K562 (cell line): ENCODE measurements around the gene RNF144A. TPM values are rescaled to one million over a fixed set of nuclear protein-coding genes. Genes with fewer than 3 reads are reported as not detected.

Experiments used
- ARID1B ChIP-seq: fragments of 450-650 bp; IDR thresholded peaks from 2 replicates; pipeline ENCODE4 v1.6.1; 2016; ENCODE audit warnings: antibody characterized with exemption, mild to moderate bottlenecking, inconsistent platforms
- CEBPZ ChIP-seq: fragments of 150-350 bp; IDR thresholded peaks from 2 replicates; pipeline ENCODE4 v1.6.1; 2014; ENCODE audit warnings: low read depth, mild to moderate bottlenecking, low read length, borderline replicate concordance
- DMBX1 ChIP-seq: fragments of 250-450 bp; sonication (Bioruptor Pico); IDR thresholded peaks from 2 replicates; pipeline ENCODE4 v1.8.0; 2022; ENCODE audit warnings: inconsistent platforms, mild to moderate bottlenecking, moderate library complexity, borderline replicate concordance
- FOXP1 ChIP-seq: sonication (generic); formaldehyde crosslinking; IDR thresholded peaks from 2 replicates; pipeline ENCODE4 v1.8.0; 2022; ENCODE audit warnings: mild to moderate bottlenecking, missing genetic modification reagents
- NFE2L1 ChIP-seq: fragments of 450-650 bp; IDR thresholded peaks from 2 replicates; pipeline ENCODE4 v1.6.1; 2016; ENCODE audit warnings: missing genetic modification characterization, low read depth, mild to moderate bottlenecking, missing compliant biosample characterization, moderate library complexity, borderline replicate concordance
- PML ChIP-seq: IDR thresholded peaks from 2 replicates; pipeline ENCODE4 v1.6.1; 2012; ENCODE audit warnings: low read length, inconsistent platforms
- PRPF4 ChIP-seq: fragments of 200-400 bp; formaldehyde crosslinking; IDR thresholded peaks from one replicate; pipeline ENCODE4 v1.6.1; 2017; ENCODE audit warnings: low read length, low read depth, mild to moderate bottlenecking; ENCODE audit not compliant: insufficient read depth, poor library complexity, severe bottlenecking
- RBM17 ChIP-seq: fragments of 200-400 bp; formaldehyde crosslinking; IDR thresholded peaks from 2 replicates; pipeline ENCODE4 v1.6.1; 2017; ENCODE audit warnings: low read depth, mild to moderate bottlenecking, low read length, borderline replicate concordance
- RBM39 ChIP-seq: fragments of 200-400 bp; formaldehyde crosslinking; optimal IDR thresholded peaks from 2 replicates; pipeline ENCODE3; 2018; ENCODE audit warnings: low read depth, low read length
- RNF2 ChIP-seq: sonication (generic); IDR thresholded peaks from 2 replicates; pipeline ENCODE4 v1.6.1; 2016
- STAT5B ChIP-seq: fragments of 250-450 bp; sonication (Bioruptor Pico); IDR thresholded peaks from 2 replicates; pipeline ENCODE4 v1.8.0; 2021; ENCODE audit warnings: mild to moderate bottlenecking, inconsistent platforms
- ZBED1 ChIP-seq: IDR thresholded peaks from 2 replicates; pipeline ENCODE4 v1.6.1; 2014
- ZNF584 ChIP-seq: fragments of 200-800 bp; sonication (Bioruptor generic); IDR thresholded peaks from 2 replicates; pipeline ENCODE4 v1.6.1; 2016; ENCODE audit warnings: low read depth, mild to moderate bottlenecking, missing genetic modification characterization, missing compliant biosample characterization
- ZNF586 ChIP-seq: fragments of 450-650 bp; formaldehyde crosslinking; conservative IDR thresholded peaks from 2 replicates; pipeline ENCODE4 v1.4.0; 2020; ENCODE audit warnings: mild to moderate bottlenecking, moderate library complexity
- ZNF76 ChIP-seq: fragments of 250-450 bp; sonication (Bioruptor Pico); IDR thresholded peaks from 2 replicates; pipeline ENCODE4 v1.4.0; 2020; ENCODE audit warnings: mild to moderate bottlenecking, moderate library complexity, borderline replicate concordance
- ZSCAN32 ChIP-seq: fragments of 450-650 bp; formaldehyde crosslinking; IDR thresholded peaks from 2 replicates; pipeline ENCODE4 v1.4.0; 2020; ENCODE audit warnings: mild to moderate bottlenecking, moderate library complexity
- polyA plus RNA-seq, 8 experiments: library from polyadenylated mRNA; depleted of rRNA in 4 of 8; stranded (reverse) in 5 of 8; unstranded in 3 of 8; fragments of >200 nt; fragmentation: Nextera tagmentation in 2 of 8; fragmentation: Illumina TruSeq in 1 of 8; extraction: Ambion mirVana in 2 of 8; extraction: Trizol in 1 of 8; gene quantifications; 2 replicates each; pipeline versions ENCODE4 v1.2.1 to v1.2.3, GENCODE V29; 2011 to 2014; ENCODE audit warnings: inconsistent platforms in 1 of 8, missing spikeins in 1 of 8
- total RNA-seq, 7 experiments: library from RNA; depleted of rRNA in 6 of 7; stranded (reverse); fragments of >200 nt in 6 of 7; fragmentation: Illumina TruSeq in 2 of 7; extraction: Trizol in 2 of 7; gene quantifications; 2 replicates each; pipeline versions ENCODE4 v1.2.1 to v1.2.3, GENCODE V29; 2011 to 2021; ENCODE audit warnings: low replicate concordance in 1 of 7
- TF ChIP-seq, protein P1 (sequence below): fragments of 250-450 bp; sonication (Bioruptor Pico); IDR thresholded peaks from 2 replicates; pipeline ENCODE4 v1.4.0; 2020; ENCODE audit warnings: mild to moderate bottlenecking, moderate library complexity, borderline replicate concordance
- TF ChIP-seq, protein P2 (sequence below): fragments of 450-650 bp; formaldehyde crosslinking; IDR thresholded peaks from 2 replicates; pipeline ENCODE4 v1.4.0; 2020; ENCODE audit warnings: mild to moderate bottlenecking, moderate library complexity
- TF ChIP-seq, protein P3 (sequence below), 3 experiments: IDR thresholded peaks in 2 of 3; conservative IDR thresholded peaks in 1 of 3; 2 replicates each; pipeline ENCODE4 v1.5.1; 2011 to 2012; ENCODE audit warnings: low read length in 3 of 3, mild to moderate bottlenecking in 3 of 3, control low read depth in 2 of 3, improper control_type of control experiment in 1 of 3, inconsistent platforms in 1 of 3, low read depth in 1 of 3, mixed read lengths in 1 of 3, moderate library complexity in 1 of 3; ENCODE audit not compliant: insufficient read depth in 2 of 3

The RNF144A gene
- total and polyA plus RNA-seq, 9 of the 15 experiments (the other 6 are each of a cell fraction or from before 2014, with no cell fraction given), result 0.96 to 11.3 (median 6.2) TPM

DNA sequence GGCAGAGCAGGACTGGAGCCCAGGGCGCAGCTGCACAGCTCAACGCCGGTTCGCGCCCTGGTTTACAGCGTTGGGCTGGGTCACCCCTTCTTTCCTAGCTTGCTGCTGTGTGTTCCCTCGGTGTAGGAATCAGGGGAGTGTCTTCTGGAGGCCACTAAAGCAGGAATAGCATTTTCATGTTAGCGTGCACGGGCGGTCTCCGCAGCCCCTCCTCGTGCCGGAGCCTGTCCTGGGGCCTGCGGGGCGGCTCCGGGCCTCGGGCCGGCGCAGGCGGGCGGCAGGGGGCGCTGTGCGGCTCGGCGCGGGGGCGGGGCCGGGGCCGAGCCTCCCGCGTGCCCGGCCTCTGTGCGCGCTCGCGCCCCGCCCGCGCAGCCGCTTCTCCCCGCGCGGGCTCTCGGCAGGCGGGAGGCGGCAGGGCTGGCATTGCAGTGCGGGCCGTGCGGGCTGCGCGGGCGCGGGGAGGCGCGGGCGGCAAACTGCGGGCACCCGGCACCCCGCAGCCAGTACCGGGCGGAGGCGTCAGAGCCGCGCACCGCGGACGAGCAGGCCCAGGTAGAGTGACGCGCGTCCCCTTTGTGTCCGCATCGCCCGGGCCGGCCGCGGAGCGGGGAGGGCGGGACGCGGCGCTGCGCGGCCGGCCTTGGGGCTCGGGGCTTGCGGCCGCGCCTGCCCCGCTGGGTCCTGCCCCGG lies at the start of gene RNF144A (continued):
- no peak for TF ChIP-seq DMBX1
- TF ChIP-seq, protein P1, sequence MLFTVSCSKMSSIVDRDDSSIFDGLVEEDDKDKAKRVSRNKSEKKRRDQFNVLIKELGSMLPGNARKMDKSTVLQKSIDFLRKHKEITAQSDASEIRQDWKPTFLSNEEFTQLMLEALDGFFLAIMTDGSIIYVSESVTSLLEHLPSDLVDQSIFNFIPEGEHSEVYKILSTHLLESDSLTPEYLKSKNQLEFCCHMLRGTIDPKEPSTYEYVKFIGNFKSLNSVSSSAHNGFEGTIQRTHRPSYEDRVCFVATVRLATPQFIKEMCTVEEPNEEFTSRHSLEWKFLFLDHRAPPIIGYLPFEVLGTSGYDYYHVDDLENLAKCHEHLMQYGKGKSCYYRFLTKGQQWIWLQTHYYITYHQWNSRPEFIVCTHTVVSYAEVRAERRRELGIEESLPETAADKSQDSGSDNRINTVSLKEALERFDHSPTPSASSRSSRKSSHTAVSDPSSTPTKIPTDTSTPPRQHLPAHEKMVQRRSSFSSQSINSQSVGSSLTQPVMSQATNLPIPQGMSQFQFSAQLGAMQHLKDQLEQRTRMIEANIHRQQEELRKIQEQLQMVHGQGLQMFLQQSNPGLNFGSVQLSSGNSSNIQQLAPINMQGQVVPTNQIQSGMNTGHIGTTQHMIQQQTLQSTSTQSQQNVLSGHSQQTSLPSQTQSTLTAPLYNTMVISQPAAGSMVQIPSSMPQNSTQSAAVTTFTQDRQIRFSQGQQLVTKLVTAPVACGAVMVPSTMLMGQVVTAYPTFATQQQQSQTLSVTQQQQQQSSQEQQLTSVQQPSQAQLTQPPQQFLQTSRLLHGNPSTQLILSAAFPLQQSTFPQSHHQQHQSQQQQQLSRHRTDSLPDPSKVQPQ (CRISPR knock-in tag), result no peak
- TF ChIP-seq, protein P2, sequence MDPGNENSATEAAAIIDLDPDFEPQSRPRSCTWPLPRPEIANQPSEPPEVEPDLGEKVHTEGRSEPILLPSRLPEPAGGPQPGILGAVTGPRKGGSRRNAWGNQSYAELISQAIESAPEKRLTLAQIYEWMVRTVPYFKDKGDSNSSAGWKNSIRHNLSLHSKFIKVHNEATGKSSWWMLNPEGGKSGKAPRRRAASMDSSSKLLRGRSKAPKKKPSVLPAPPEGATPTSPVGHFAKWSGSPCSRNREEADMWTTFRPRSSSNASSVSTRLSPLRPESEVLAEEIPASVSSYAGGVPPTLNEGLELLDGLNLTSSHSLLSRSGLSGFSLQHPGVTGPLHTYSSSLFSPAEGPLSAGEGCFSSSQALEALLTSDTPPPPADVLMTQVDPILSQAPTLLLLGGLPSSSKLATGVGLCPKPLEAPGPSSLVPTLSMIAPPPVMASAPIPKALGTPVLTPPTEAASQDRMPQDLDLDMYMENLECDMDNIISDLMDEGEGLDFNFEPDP (CRISPR knock-in tag), result no peak
- no peak for TF ChIP-seq ARID1B
- TF ChIP-seq ZSCAN32 (CRISPR knock-in tag), result no peak
- TF ChIP-seq RBM17, result no peak
- no peak for TF ChIP-seq NFE2L1 (tag)
- no peak for TF ChIP-seq PML
- TF ChIP-seq ZNF586 (CRISPR knock-in tag), result no peak
- TF ChIP-seq ZNF76 (CRISPR knock-in tag), result no peak
- no peak for TF ChIP-seq ZNF584 (CRISPR knock-in tag)
- TF ChIP-seq ZBED1, result no peak
- no peak for TF ChIP-seq RNF2
- no peak for TF ChIP-seq RBM39
- TF ChIP-seq STAT5B, result no peak
- TF ChIP-seq PRPF4, result no peak
- peak; percentile 72; the same call in 1 of the 2 replicates for TF ChIP-seq FOXP1
- TF ChIP-seq, protein P3, sequence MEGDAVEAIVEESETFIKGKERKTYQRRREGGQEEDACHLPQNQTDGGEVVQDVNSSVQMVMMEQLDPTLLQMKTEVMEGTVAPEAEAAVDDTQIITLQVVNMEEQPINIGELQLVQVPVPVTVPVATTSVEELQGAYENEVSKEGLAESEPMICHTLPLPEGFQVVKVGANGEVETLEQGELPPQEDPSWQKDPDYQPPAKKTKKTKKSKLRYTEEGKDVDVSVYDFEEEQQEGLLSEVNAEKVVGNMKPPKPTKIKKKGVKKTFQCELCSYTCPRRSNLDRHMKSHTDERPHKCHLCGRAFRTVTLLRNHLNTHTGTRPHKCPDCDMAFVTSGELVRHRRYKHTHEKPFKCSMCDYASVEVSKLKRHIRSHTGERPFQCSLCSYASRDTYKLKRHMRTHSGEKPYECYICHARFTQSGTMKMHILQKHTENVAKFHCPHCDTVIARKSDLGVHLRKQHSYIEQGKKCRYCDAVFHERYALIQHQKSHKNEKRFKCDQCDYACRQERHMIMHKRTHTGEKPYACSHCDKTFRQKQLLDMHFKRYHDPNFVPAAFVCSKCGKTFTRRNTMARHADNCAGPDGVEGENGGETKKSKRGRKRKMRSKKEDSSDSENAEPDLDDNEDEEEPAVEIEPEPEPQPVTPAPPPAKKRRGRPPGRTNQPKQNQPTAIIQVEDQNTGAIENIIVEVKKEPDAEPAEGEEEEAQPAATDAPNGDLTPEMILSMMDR (IDR thresholded peaks at IDR 0.05 in 2 of 3, conservative IDR thresholded peaks at IDR 0.05 in 1 of 3; ENCODE audit: insufficient read depth in 2 of 3, low read depth in 1 of 3, low read length in 3 of 3), result peak; percentile 25 to 54 (median 53); a peak in 4 of 6 replicates
- no peak for TF ChIP-seq CEBPZ
